ENCODE measurements around the gene ADIPOQ. TPM values are rescaled to one million over a fixed set of nuclear protein-coding genes. Genes with fewer than 3 reads are reported as not detected.

Gene ADIPOQ
- total and polyA plus RNA-seq, 5 donors from 2014 or later, result not detected

Other genes starting within 250 kb of the ADIPOQ start
- gene AHSG, start 229.7 kb upstream of the ADIPOQ start, total RNA-seq, result not detected
- not detected for gene AHSG, start 229.7 kb upstream of the ADIPOQ start, polyA plus RNA-seq
- gene FETUB, start 202.3 kb upstream of the ADIPOQ start, total RNA-seq, result not detected
- not detected for gene FETUB, start 202.3 kb upstream of the ADIPOQ start, polyA plus RNA-seq
- gene HRG, start 176.7 kb upstream of the ADIPOQ start, total RNA-seq, result not detected
- gene HRG, start 176.7 kb upstream of the ADIPOQ start, polyA plus RNA-seq, result not detected
- gene KNG1, start 125.4 kb upstream of the ADIPOQ start, total RNA-seq, result not detected
- gene KNG1, start 125.4 kb upstream of the ADIPOQ start, polyA plus RNA-seq, result not detected
- gene EIF4A2, start 59.1 kb upstream of the ADIPOQ start, total RNA-seq, result 900 TPM
- gene EIF4A2, start 59.1 kb upstream of the ADIPOQ start, polyA plus RNA-seq, result 100 to 1,000 TPM; 203 to 253 (median 230) TPM
- gene RFC4, start 36.2 kb upstream of the ADIPOQ start, total RNA-seq, result 16.8 TPM
- 10 to 100 TPM; 15.6 to 40.2 (median 24.9) TPM for gene RFC4, start 36.2 kb upstream of the ADIPOQ start, polyA plus RNA-seq
- gene ST6GAL1, start 87.8 kb downstream of the ADIPOQ start, total RNA-seq, result 179 TPM
- gene ST6GAL1, start 87.8 kb downstream of the ADIPOQ start, polyA plus RNA-seq, result 100 to 1,000 TPM; 125 to 184 (median 154) TPM

Measured in CD4-positive, CD25-positive, alpha-beta regulatory T cell (primary cell).